ENCODE data around the gene XDH. TPM values are rescaled to one million over a fixed set of nuclear protein-coding genes. Genes with fewer than 3 reads are reported as not detected.

Gene XDH
- total and polyA plus RNA-seq, 12 donors, result 0.01 to 0.16 (median 0.08) TPM; not detected in 7

DNA sequence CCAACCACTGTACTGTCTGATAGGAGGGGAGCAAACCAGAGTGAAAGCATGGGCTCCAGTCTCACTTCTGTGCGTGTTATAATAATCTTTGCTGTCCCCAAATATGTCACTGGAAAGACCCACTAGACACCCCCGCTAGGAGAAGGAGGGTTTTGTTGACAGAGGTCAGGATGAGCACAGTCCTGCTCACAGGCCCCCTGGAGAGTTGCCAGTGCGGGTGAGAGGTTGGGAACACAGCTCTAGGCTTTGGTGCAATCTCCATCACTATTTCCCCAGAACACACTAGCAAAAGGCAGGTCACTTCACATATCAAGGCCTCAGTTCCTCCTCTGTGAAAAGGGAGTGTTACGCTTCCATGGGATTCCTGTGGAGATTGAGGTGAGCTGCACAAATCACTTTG, 9.7 kb downstream of the XDH start:
- no peak for ATAC-seq
- no peak overlapping the region for H3K27ac ChIP-seq

GRCh38 chr2:31404302-31404701, 10.2 kb downstream of the XDH start:
- H3K27me3 ChIP-seq, result peaks cover 0 to 11% (median 0%) of the 10 kb centered on the region in 7 donors
- no peaks in the 10 kb centered on the region for H3K36me3 ChIP-seq
- no peaks in the 10 kb centered on the region for H3K9me3 ChIP-seq
- 80 to 88% methylated on average over 1 of the region's 1 CpG for WGBS, 2 donors
- ATAC-seq (no peak), DNase-seq (no peak)
- H3K4me1 ChIP-seq, result no peaks in the 10 kb centered on the region
- no peak overlapping the region for H3K27ac ChIP-seq
- TF ChIP-seq CTCF (IDR thresholded peaks at IDR 0.05), result no peak
- intact Hi-C loops (cut with DNase I), result loop anchor here in 1 of 10 donors (10.0 kb wide), 1 partner anchor 120 kb away; no protein-coding TSS in a partner anchor
- no peak overlapping the region for H3K4me3 ChIP-seq

More for the DNA sequence above, 9.7 kb downstream of the XDH start:
- 72 to 73% methylated on average over 4 of the region's 4 CpGs for WGBS, 2 donors
- no peaks in the 10 kb centered on the region for H3K4me1 ChIP-seq
- DNase-seq, result no peak
- H3K27me3 ChIP-seq, result peaks cover 0 to 11% (median 0%) of the 10 kb centered on the region in 7 donors
- H3K9me3 ChIP-seq, result no peaks in the 10 kb centered on the region
- H3K36me3 ChIP-seq, result no peaks in the 10 kb centered on the region
- H3K4me3 ChIP-seq, result no peak overlapping the region
- intact Hi-C loops (cut with DNase I), result loop anchor here in 1 of 10 donors (10.0 kb wide), 1 partner anchor 120 kb away; no protein-coding TSS in a partner anchor
- TF ChIP-seq CTCF (IDR thresholded peaks at IDR 0.05), result no peak

GRCh38 chr2:31402388-31402787, 12.2 kb downstream of the XDH start:
- DNase-seq (no peak), ATAC-seq (no peak)
- Histone ChIP-seq H3K9me3 (no peaks in the 10 kb centered on the region), H3K27ac (no peak overlapping the region), H3K4me3 (no peak overlapping the region), H3K27me3 (no peaks in the 10 kb centered on the region), H3K4me1 (no peaks in the 10 kb centered on the region), H3K36me3 (no peaks in the 10 kb centered on the region)
- 88 to 96% methylated on average over 1 of the region's 1 CpG for WGBS, 2 donors
- TF ChIP-seq CTCF (IDR thresholded peaks at IDR 0.05), result no peak
- intact Hi-C loops (cut with DNase I), result loop anchor here in 1 of 10 donors (10.0 kb wide), 1 partner anchor 122 kb away; no protein-coding TSS in a partner anchor

DNA sequence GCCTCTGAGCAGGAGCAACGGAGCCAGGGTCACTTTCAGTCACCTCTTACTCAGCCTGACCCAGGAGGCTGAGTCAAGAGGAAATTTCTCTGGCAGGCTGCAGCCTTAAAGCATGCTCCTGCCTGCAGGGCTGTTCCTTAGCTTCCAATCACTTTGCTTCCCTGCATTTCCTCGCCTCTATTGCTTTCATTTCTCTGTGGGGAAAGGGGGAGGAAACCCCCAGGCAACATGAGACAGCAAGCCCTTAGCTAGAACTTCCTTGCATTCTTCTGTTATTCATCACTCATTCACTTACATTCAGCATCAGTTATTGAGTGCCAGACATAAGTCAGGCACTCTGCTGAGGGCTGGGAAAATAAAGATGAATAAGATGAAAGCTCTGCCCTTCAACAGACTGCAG, 13.0 kb downstream of the XDH start:
- intact Hi-C loops (cut with DNase I), result loop anchor here in 1 of 10 donors (10.0 kb wide), 1 partner anchor 123 kb away; no protein-coding TSS in a partner anchor
- DNase-seq (no peak), ATAC-seq (no peak)
- 41 to 43% methylated on average over 2 of the region's 2 CpGs for WGBS, 2 donors
- Histone ChIP-seq H3K4me1 (no peaks in the 10 kb centered on the region), H3K4me3 (no peak overlapping the region), H3K27ac (no peak overlapping the region), H3K27me3 (peaks cover 0 to 3% (median 0%) of the 10 kb centered on the region in 7 donors), H3K9me3 (no peaks in the 10 kb centered on the region), H3K36me3 (no peaks in the 10 kb centered on the region)
- TF ChIP-seq CTCF (IDR thresholded peaks at IDR 0.05), result no peak
